Activated T-helper 2 cell treated with anti-CD3 and anti-CD28 coated beads, Interferon-gamma antibody, Interleukin-2, Interleukin-4, amounts not matched to agents 10 μg/mL and 5 μg/mL and 100 μg/mL, durations not matched to agents 14 hours and 24 hours and 36 hours (primary cell): ENCODE results near the gene ORMDL1. TPM values are rescaled to one million over a fixed set of nuclear protein-coding genes. Genes with fewer than 3 reads are reported as not detected.
A peak's percentile ranks its signal among the peaks of the same experiment; 100 is the strongest.
"Not testable (repeated sequence)": the region's sequence is repeated elsewhere in the genome, so short reads cannot be mapped to it uniquely, and the experiment has no call there.

Experiments used
- DNase-seq: peaks from one replicate; pipeline ENCODE4 v3.0.0; 2021; ENCODE audit warnings: low spot score
- H3K27ac Mint-ChIP-seq: one replicate; pipeline ENCODE4 v1.8.0; 2021; ENCODE audit warnings: mixed read lengths
- H3K27me3 Mint-ChIP-seq: one replicate; pipeline ENCODE4 v1.8.0; 2021; ENCODE audit warnings: low read depth, mixed read lengths
- H3K36me3 Mint-ChIP-seq: one replicate; pipeline ENCODE4 v1.8.0; 2021; ENCODE audit warnings: low read depth, mixed read lengths
- H3K4me1 Mint-ChIP-seq: one replicate; pipeline ENCODE4 v1.8.0; 2021; ENCODE audit warnings: low read depth, mixed read lengths
- H3K4me3 Mint-ChIP-seq: one replicate; pipeline ENCODE4 v1.8.0; 2021; ENCODE audit warnings: low read depth, mild to moderate bottlenecking, moderate library complexity, mixed read lengths
- H3K9me3 Mint-ChIP-seq: one replicate; pipeline ENCODE4 v1.8.0; 2021; ENCODE audit warnings: mixed read lengths
- intact Hi-C: fragments of 100-400 bp; cut with micrococcal nuclease; formaldehyde crosslinking; loops from one replicate; pipeline ENCODE4 v1.15.1; 2023
- total RNA-seq: library from RNA; stranded (reverse); gene quantifications from 2 replicates; pipeline ENCODE4 v1.2.3, GENCODE V29; 2022

The ORMDL1 gene
- total RNA-seq, 1 donor from 2014 or later: 72.1 TPM

GRCh38 chr2:189762229-189762550, 21.9 kb downstream of the ORMDL1 start:
- peak overlapping the region; percentile 97 for H3K27ac Mint-ChIP-seq
- peak overlapping the region; percentile 92 for H3K4me3 Mint-ChIP-seq
- DNase-seq: no peak
- intact Hi-C loops: loop anchor here (1.0 to 5.0 kb wide), 5 partner anchors 22 to 555 kb away; partner anchors contain the start of genes ANKAR, ASNSD1, HIBCH and ORMDL1
- H3K4me1 Mint-ChIP-seq: peaks cover 12% of the 10 kb centered on the region
- no peaks in the 10 kb centered on the region for H3K27me3 Mint-ChIP-seq
- peaks cover 18% of the 10 kb centered on the region for H3K36me3 Mint-ChIP-seq
- H3K9me3 Mint-ChIP-seq: no peaks in the 10 kb centered on the region

GRCh38 chr2:189760154-189760553, 24.0 kb downstream of the ORMDL1 start:
- H3K9me3 Mint-ChIP-seq, H3K4me3 Mint-ChIP-seq, H3K27ac Mint-ChIP-seq, H3K27me3 Mint-ChIP-seq, DNase-seq: not testable (repeated sequence)
- peaks cover 10% of the 10 kb centered on the region for H3K36me3 Mint-ChIP-seq
- peaks cover 12% of the 10 kb centered on the region for H3K4me1 Mint-ChIP-seq
- intact Hi-C loops: loop anchor here (5.0 kb wide), 2 partner anchors 318 to 557 kb away; partner anchors contain the start of genes HIBCH and WDR75

- H3K36me3 Mint-ChIP-seq: peaks cover 19% of the 10 kb centered on the region
Measured at GRCh38 chr2:189756311-189756952, 27.7 kb downstream of the ORMDL1 start.

GRCh38 chr2:189751080-189751658, 33.0 kb downstream of the ORMDL1 start:
- Mint-ChIP-seq H3K27ac (no peak overlapping the region), H3K9me3 (no peaks in the 10 kb centered on the region), H3K4me3 (no peak overlapping the region), H3K36me3 (peaks cover 20% of the 10 kb centered on the region), H3K27me3 (no peaks in the 10 kb centered on the region), H3K4me1 (no peaks in the 10 kb centered on the region)
- DNase-seq: no peak
- intact Hi-C loops: loop anchor here (5.0 kb wide), 1 partner anchor 316 kb away; no protein-coding TSS in a partner anchor

More at GRCh38 chr2:189756311-189756952, 27.7 kb downstream of the ORMDL1 start:
- no peak overlapping the region for H3K4me3 Mint-ChIP-seq
- DNase-seq: no peak
- intact Hi-C loops: no loop called here
- no peaks in the 10 kb centered on the region for H3K27me3 Mint-ChIP-seq
- H3K27ac Mint-ChIP-seq: no peak overlapping the region
- H3K4me1 Mint-ChIP-seq: no peaks in the 10 kb centered on the region
- no peaks in the 10 kb centered on the region for H3K9me3 Mint-ChIP-seq

DNA sequence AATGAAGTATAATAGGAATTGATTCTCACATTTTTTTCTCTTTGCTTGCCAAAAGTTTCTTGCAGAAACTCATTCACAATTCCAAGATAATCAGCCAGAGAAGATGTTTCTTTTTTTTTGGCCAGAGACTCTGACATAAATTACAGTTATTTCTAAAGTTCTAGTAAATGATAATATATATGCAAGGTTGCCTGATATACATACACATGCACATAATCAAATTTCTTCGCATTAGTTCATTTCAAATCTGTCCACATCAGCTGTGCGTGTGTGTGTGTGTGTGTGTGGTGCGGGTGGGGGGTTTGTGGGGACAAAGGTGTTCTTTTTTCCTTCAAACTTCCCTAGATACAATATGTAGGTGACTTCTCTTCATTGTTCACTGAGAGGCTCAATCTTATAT, 54.7 kb downstream of the ORMDL1 start:
- H3K4me3 Mint-ChIP-seq: no peak overlapping the region
- no peaks in the 10 kb centered on the region for H3K9me3 Mint-ChIP-seq
- no peaks in the 10 kb centered on the region for H3K27me3 Mint-ChIP-seq
- intact Hi-C loops: no loop called here
- DNase-seq: no peak
- H3K36me3 Mint-ChIP-seq: no peaks in the 10 kb centered on the region
- H3K27ac Mint-ChIP-seq: no peak overlapping the region
- H3K4me1 Mint-ChIP-seq: no peaks in the 10 kb centered on the region

GRCh38 chr2:189726849-189727248, 57.3 kb downstream of the ORMDL1 start:
- H3K27me3 Mint-ChIP-seq: no peaks in the 10 kb centered on the region

GRCh38 chr2:189726271-189726670, 57.9 kb downstream of the ORMDL1 start:
- no peak overlapping the region for H3K4me3 Mint-ChIP-seq
- intact Hi-C loops: no loop called here
- H3K4me1 Mint-ChIP-seq: peaks cover 12% of the 10 kb centered on the region
- DNase-seq: no peak
- H3K9me3 Mint-ChIP-seq: no peaks in the 10 kb centered on the region
- no peak overlapping the region for H3K27ac Mint-ChIP-seq
- no peaks in the 10 kb centered on the region for H3K27me3 Mint-ChIP-seq
- H3K36me3 Mint-ChIP-seq: no peaks in the 10 kb centered on the region

More at GRCh38 chr2:189726849-189727248, 57.3 kb downstream of the ORMDL1 start:
- Mint-ChIP-seq H3K4me3 (no peak overlapping the region), H3K4me1 (peaks cover 12% of the 10 kb centered on the region), H3K27ac (no peak overlapping the region), H3K9me3 (no peaks in the 10 kb centered on the region), H3K36me3 (no peaks in the 10 kb centered on the region)
- intact Hi-C loops: no loop called here
- DNase-seq: no peak

DNA sequence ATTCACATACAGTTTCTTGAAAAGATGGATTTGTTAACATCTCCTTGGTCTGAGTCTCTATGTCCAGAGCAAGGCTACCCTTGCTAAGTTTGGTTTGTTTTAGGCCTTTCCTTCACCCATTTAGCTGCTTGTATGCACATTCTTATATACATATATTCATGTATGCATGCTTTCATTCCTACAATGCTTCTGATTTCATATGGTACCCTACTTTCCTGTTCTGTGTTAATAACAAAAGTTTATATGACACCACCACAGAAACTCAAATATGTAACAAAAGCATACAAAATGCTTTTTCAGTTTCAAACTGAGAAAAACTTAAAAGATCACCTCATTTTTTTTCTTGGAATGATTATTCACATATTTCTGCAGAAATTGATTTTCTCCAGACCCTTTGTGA, 60.9 kb downstream of the ORMDL1 start:
- intact Hi-C loops: no loop called here
- no peaks in the 10 kb centered on the region for H3K27me3 Mint-ChIP-seq
- H3K4me1 Mint-ChIP-seq: peaks cover 12% of the 10 kb centered on the region
- no peak overlapping the region for H3K4me3 Mint-ChIP-seq
- no peak overlapping the region for H3K27ac Mint-ChIP-seq
- no peak for DNase-seq
- H3K9me3 Mint-ChIP-seq: no peaks in the 10 kb centered on the region
- no peaks in the 10 kb centered on the region for H3K36me3 Mint-ChIP-seq

Other genes starting within 250 kb of the ORMDL1 start
- gene SLC40A1, start 203.6 kb downstream of the ORMDL1 start, total RNA-seq: 1.8 and 2.4 TPM in 2 replicates
- gene ASNSD1, start 122.9 kb downstream of the ORMDL1 start, total RNA-seq: 52.0 and 52.7 TPM in 2 replicates
- gene ANKAR, start 109.7 kb downstream of the ORMDL1 start, total RNA-seq: 4.0 and 4.1 TPM in 2 replicates
- gene OSGEPL1, start 21.5 kb downstream of the ORMDL1 start, total RNA-seq: 9.7 and 11.6 TPM in 2 replicates
- gene PMS1, start 111 bp upstream of the ORMDL1 start, total RNA-seq: 57.0 and 58.7 TPM in 2 replicates